Right lobe of liver (tissue), 4 donors: Measurements from ENCODE around the gene GNPAT.

Experiments used
- POLR2A ChIP-seq: fragments of 450-650 bp; IDR thresholded peaks from one replicate; pipeline ENCODE4 v1.6.1; 2017; ENCODE audit warnings: antibody characterized with exemption, mild to moderate bottlenecking
- TF ChIP-seq, protein P1 (sequence below), 4 donors: fragments of 200-600 bp in 3 of 4; fragments of 450-650 bp in 1 of 4; IDR thresholded peaks; one replicate each; pipeline versions ENCODE4 v1.5.1 to v1.8.0; 2016 to 2022; ENCODE audit warnings: antibody characterized with exemption in 4 of 4, mild to moderate bottlenecking in 2 of 4
- donor health status: DM: no; HTN: no; CAD: no.
- donor health status: DM: no; HTN: no; CAD: no.
- donor health status: DM: no; HTN: yes; CAD: no.

- TF ChIP-seq, protein P1, sequence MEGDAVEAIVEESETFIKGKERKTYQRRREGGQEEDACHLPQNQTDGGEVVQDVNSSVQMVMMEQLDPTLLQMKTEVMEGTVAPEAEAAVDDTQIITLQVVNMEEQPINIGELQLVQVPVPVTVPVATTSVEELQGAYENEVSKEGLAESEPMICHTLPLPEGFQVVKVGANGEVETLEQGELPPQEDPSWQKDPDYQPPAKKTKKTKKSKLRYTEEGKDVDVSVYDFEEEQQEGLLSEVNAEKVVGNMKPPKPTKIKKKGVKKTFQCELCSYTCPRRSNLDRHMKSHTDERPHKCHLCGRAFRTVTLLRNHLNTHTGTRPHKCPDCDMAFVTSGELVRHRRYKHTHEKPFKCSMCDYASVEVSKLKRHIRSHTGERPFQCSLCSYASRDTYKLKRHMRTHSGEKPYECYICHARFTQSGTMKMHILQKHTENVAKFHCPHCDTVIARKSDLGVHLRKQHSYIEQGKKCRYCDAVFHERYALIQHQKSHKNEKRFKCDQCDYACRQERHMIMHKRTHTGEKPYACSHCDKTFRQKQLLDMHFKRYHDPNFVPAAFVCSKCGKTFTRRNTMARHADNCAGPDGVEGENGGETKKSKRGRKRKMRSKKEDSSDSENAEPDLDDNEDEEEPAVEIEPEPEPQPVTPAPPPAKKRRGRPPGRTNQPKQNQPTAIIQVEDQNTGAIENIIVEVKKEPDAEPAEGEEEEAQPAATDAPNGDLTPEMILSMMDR (IDR thresholded peaks at IDR 0.05): no peak
- TF ChIP-seq POLR2A: no peak
Measured at GRCh38 chr1:231193710-231194340, 47.2 kb upstream of the GNPAT start.
